ENCODE measurements around the gene TLR6.

Gene TLR6

DNA sequence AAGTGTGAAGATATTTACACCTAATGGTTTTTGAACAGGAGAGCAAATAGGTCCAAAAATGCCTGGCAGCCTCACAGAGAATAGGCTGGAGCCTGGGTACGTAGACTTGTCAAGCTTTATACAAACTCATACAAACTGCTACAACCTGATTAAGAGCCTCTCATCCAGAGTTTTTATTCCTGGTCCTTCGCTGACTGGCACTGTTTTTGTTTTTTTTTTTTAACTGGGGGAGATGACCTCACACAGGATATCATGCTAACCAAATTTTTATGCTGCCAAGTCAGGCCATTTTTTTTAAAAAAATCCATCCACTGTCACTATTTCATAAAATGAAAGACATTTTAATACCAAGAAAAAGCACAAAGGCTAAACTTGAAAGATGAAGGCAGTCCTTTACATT, 12.9 kb upstream of the TLR6 start:
- Histone ChIP-seq H3K4me3 (replicated peaks; ENCODE audit: insufficient read depth, low read length) (no peak overlapping the region), H3K27me3 (ENCODE audit: insufficient read depth, poor library complexity, severe bottlenecking) (no peaks in the 10 kb centered on the region), H3K27ac (replicated peaks) (no peak overlapping the region)
- no peak for DNase-seq (ENCODE audit: low read depth in 1 of 2, low spot score in 1 of 2)
- TF ChIP-seq POLR2AphosphoS5 (IDR thresholded peaks at IDR 0.05; ENCODE audit: low read depth) (no peak), SPI1 (IDR thresholded peaks at IDR 0.05; ENCODE audit: borderline replicate concordance, low read depth) (no peak), GABPA (IDR thresholded peaks at IDR 0.05; ENCODE audit: low read depth) (no peak)
- TF ChIP-seq, protein P1, sequence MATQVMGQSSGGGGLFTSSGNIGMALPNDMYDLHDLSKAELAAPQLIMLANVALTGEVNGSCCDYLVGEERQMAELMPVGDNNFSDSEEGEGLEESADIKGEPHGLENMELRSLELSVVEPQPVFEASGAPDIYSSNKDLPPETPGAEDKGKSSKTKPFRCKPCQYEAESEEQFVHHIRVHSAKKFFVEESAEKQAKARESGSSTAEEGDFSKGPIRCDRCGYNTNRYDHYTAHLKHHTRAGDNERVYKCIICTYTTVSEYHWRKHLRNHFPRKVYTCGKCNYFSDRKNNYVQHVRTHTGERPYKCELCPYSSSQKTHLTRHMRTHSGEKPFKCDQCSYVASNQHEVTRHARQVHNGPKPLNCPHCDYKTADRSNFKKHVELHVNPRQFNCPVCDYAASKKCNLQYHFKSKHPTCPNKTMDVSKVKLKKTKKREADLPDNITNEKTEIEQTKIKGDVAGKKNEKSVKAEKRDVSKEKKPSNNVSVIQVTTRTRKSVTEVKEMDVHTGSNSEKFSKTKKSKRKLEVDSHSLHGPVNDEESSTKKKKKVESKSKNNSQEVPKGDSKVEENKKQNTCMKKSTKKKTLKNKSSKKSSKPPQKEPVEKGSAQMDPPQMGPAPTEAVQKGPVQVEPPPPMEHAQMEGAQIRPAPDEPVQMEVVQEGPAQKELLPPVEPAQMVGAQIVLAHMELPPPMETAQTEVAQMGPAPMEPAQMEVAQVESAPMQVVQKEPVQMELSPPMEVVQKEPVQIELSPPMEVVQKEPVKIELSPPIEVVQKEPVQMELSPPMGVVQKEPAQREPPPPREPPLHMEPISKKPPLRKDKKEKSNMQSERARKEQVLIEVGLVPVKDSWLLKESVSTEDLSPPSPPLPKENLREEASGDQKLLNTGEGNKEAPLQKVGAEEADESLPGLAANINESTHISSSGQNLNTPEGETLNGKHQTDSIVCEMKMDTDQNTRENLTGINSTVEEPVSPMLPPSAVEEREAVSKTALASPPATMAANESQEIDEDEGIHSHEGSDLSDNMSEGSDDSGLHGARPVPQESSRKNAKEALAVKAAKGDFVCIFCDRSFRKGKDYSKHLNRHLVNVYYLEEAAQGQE (IDR thresholded peaks at IDR 0.05; ENCODE audit: insufficient replicate concordance, low read depth), result no peak
- TF ChIP-seq, protein P2, sequence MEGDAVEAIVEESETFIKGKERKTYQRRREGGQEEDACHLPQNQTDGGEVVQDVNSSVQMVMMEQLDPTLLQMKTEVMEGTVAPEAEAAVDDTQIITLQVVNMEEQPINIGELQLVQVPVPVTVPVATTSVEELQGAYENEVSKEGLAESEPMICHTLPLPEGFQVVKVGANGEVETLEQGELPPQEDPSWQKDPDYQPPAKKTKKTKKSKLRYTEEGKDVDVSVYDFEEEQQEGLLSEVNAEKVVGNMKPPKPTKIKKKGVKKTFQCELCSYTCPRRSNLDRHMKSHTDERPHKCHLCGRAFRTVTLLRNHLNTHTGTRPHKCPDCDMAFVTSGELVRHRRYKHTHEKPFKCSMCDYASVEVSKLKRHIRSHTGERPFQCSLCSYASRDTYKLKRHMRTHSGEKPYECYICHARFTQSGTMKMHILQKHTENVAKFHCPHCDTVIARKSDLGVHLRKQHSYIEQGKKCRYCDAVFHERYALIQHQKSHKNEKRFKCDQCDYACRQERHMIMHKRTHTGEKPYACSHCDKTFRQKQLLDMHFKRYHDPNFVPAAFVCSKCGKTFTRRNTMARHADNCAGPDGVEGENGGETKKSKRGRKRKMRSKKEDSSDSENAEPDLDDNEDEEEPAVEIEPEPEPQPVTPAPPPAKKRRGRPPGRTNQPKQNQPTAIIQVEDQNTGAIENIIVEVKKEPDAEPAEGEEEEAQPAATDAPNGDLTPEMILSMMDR (IDR thresholded peaks at IDR 0.05; ENCODE audit: insufficient read depth, low read length), result no peak

DNA sequence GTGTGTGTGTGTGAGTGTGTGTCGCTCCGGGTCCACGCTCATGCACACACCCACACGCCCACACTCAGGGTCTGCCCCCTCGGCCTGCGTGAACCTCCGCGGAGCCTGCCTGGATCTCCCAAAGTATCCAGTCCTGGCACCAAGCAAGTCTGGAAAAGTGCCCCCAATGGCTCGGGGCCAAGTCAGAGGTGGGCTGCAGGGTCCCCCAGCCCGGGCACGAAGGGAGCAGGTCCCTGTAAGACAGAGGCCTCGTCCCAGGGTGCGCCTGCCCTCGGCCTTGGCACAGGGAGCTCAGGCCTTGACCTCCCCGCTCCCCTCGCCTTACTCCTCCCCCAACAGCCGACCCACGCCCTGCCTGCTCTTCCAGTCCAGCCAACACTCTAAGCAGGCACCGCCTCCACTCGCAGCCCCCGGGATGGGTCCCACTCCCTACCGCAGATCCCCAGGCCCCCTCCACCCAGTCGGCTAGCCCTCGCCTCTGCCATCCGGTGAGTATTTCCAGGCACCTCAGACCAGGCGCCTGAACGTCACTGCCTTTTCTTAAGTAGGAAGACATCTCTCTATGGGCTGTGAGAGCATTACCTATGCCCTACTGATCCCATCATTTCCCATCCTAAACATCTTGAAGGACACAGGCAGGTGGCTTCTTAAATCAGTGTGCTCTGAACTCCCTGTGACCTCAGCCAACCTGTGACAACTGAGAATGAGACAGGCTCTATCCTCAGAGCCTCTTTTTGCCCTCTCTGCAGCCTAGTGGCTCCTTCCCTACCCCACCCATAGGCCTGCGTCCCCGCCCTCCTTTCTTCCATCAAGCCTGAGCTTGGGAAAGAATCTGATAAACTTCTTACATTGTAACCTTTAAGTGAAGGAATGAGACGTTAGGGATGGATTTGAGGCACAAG, 11.7 kb upstream of the TLR6 start:
- TF ChIP-seq GABPA (IDR thresholded peaks at IDR 0.05; ENCODE audit: low read depth) (no peak), POLR2AphosphoS5 (IDR thresholded peaks at IDR 0.05; ENCODE audit: low read depth) (no peak), SPI1 (IDR thresholded peaks at IDR 0.05; ENCODE audit: borderline replicate concordance, low read depth) (no peak)
- TF ChIP-seq, protein P2 (IDR thresholded peaks at IDR 0.05; ENCODE audit: insufficient read depth, low read length), result no peak
- TF ChIP-seq, protein P1 (IDR thresholded peaks at IDR 0.05; ENCODE audit: insufficient replicate concordance, low read depth), result no peak
- Histone ChIP-seq H3K4me3 (replicated peaks; ENCODE audit: insufficient read depth, low read length) (peak overlapping the region; percentile 66), H3K27me3 (ENCODE audit: insufficient read depth, poor library complexity, severe bottlenecking) (no peaks in the 10 kb centered on the region), H3K27ac (replicated peaks) (no peak overlapping the region)
- DNase-seq (ENCODE audit: low read depth in 1 of 2, low spot score in 1 of 2), result no peak

DNA sequence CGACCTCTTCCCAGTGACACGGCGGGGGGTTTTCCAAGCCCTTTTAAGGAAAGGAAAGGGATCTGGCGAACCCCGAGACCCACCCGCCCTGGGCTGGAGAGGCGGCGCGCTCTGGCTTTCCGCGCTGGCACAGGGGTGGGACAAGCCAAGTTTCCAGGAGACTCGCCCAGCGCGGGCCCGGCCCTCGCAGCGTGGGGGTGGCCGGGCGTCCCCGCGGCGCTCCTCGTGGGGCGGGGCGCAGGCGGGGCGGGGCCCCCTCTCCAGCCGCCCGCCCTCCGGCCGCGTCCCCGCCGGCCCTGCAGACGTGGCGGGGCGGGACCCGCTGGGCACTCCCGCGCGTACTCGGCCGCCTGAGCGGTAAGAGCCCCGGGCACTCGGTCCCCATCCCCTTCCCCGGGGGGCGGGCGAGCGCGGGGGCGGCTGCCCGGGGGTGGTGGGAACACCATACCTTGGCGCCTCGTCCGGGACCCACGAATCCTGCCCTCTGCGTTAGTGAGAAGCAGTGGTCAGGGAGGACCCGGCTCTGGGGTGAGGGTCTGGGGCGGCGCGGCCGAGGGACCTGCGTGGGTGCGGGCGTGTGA, 11.0 kb upstream of the TLR6 start, which contains the start of gene FAM114A1:
Gene FAM114A1 (plus strand): TSS at position 329 of the 581 bp plus-strand sequence. CDS start 10,273 bp downstream, outside the sequence.
- no peak within 1 kb of the TSS for H3K27ac ChIP-seq (replicated peaks)
- TF ChIP-seq GABPA (IDR thresholded peaks at IDR 0.05; ENCODE audit: low read depth) (no peak), SPI1 (IDR thresholded peaks at IDR 0.05; ENCODE audit: borderline replicate concordance, low read depth) (no peak), POLR2AphosphoS5 (IDR thresholded peaks at IDR 0.05; ENCODE audit: low read depth) (no peak)
- TF ChIP-seq, protein P1 (IDR thresholded peaks at IDR 0.05; ENCODE audit: insufficient replicate concordance, low read depth), result no peak
- H3K4me3 ChIP-seq (replicated peaks; ENCODE audit: insufficient read depth, low read length), result peak within 1 kb of the TSS; percentile 66
- no peaks in the 10 kb centered on the region for H3K27me3 ChIP-seq (ENCODE audit: insufficient read depth, poor library complexity, severe bottlenecking)
- no peak for DNase-seq (ENCODE audit: low read depth in 1 of 2, low spot score in 1 of 2)

Data from HL-60 (cell line).